Fibroblast of peridontal ligament (primary cell): Measurements from ENCODE around the gene KIDINS220.

Experiments
- DNase-seq: peaks from one replicate; pipeline ENCODE4 v3.0.0-alpha.2; 2010; ENCODE audit errors: extremely low read depth

KIDINS220 gene

DNA sequence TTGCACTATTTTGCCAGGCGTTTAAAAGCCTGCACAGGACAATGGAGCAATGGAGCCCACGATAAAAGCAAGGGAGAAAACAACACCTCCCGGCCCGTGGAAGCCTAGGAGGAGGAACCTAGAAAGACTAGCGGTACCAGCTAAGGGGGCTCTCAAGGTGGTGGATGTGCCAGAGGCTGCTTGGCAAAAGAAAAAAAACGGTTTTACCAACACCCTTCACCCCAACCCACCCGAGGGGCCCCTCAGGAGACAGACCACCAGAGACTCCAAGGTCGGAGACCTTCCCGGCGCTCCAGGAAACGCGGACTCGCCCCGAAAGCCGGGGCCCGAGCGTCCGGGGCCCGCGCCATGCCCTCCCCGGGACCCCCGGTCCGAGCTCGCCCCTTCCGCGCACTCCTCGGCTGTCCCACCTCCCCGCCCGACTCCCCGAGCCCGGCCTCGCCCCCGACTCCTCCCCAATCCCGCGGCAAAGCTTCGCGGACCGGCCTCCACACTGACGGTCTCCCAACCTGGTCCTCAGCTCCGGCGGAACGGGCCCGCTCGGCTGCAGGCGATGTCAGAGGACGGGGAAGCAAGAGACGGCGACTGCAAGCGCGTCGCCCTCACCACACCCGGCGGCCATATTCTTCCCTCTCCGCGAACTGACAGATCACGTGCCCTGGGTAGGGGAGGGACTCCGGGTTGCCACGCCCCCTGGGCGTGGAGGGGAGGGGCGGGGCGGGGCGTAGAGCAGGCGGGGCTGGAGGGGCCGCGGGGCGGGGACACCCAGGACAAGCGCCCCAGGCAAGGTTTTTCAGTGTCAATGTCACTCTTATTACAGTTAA lies at the start of gene KIDINS220:
Gene KIDINS220, minus strand, starts transcription at position 643 of the 824 bp plus-strand sequence. CDS start 10,520 bp downstream, outside the sequence.
- DNase-seq = peak; percentile 73

DNA sequence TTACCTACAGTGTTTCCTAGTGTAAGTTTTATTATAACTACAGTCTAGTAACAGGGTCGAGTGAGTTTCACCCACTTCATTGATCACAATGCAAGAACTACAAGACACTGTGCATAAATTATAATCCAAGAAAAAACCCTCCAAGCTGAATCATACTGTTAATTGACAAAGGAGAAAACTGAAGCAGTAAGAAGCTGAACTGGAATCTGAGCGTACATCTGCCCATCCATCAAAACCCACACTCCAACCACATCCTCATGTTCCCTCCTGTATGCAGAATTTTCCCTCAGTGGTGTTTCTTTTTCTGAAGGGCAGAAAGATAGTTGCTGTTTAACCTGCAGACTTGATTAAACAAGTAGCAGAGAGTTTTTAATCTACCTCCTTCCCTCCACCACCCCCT lies 49.5 kb upstream of the KIDINS220 start:
- no peak for DNase-seq

DNA sequence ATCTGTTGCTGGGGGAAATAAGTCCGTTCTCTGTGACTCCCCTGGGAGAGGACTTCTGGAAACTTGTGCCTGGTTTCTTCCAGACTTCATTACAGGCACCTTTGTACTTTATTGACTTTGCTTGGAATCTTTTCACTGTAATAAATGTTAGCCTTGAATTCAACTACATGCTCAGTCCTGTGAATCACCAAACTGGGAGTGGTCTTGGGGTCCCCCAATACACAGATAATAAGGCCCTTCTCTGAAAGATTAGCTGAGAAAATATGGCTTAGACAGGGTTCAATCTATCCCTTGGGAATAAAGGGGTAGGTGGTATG lies 48.7 kb upstream of the KIDINS220 start:
- DNase-seq = no peak

DNA sequence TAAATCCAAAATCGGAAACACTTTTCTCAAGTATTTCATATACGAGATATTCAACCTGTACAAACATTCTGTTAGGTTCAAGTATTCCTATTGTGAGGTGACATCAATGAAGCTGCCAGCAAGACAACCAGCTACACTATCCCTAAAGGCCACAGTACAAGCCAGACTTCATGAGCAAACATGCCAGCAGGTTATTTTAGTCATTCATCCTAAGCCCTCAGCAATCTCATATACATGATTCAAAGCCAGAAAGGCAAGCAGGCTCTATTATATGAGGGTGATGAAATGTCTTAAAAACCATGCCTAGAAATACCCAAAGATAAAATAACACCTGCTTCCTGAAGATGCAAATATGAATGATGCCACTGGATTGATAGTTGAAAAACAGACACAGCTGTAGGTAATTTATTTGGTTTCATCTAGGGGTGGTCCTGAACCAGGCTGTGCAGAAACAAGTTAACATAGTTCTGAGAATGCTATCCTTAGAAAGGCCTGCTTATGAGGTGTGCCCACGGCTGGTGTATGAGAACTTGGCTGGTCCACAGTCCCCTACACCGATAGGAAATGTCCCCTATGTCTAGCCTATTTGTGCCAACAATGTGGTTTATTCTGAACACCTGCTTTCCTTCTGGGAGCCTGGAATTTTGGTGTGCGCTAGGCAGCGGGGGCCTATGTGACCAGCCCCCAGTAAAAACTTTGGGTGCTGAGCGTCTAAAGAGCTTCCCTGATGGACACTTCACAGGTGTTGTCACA lies 48.2 kb upstream of the KIDINS220 start:
- no peak for DNase-seq

GRCh38 chr2:8884812-8885211 lies 47.4 kb upstream of the KIDINS220 start:
- no peak for DNase-seq

GRCh38 chr2:8882094-8882493 lies 44.7 kb upstream of the KIDINS220 start:
- DNase-seq = peak; percentile 17

- no peak for DNase-seq
Measured at GRCh38 chr2:8877894-8878293, 40.5 kb upstream of the KIDINS220 start.

DNA sequence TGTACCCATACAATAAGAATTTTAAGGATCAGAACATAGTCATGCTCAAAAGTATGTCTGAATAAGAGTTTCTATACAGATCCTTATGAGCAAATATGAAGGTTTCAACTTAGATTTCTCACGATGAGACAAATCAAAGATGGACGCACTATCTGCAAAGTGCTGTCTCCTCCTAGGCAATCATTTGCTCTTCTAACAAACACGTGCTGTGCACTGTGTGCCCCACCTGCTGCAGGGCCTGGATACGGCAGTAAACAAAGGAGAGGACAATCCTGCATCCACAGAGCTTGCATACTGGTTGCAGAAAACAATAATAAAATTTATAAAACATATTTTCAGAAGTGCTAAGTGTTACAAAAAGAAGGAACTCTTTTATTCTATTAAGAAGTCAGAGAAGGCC lies 39.9 kb upstream of the KIDINS220 start:
- no peak for DNase-seq

GRCh38 chr2:8876628-8877027 lies 39.2 kb upstream of the KIDINS220 start:
- no peak for DNase-seq

DNA sequence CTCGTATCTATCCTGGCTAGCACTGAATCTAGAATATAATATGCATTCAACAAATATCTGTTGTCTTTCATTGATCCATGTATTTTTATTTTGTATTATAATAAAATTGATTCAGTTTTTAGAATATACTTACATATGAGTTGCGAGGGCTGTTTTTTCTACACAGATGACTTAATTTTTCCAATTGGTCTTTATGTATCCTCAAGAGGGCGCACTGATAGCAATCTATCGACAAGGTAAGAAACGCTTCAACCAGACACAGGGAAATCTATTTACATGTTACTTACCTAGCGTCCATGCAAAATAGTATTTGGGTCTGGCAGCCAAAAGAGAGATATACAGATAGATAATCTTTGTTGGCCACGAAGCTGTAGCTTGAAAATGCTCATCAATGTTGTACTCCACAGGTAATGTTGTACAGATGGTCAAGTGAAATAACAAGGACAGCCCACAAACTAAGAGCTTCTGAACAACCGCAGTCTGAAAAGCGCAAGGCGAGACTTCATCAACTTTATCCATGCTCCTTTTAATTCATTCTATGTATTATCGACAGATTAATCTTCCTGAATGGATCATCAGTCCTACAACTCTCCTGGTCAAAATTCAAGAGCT lies 35.5 kb upstream of the KIDINS220 start:
- DNase-seq = peak; percentile 79

GRCh38 chr2:8870441-8870840 lies 33.0 kb upstream of the KIDINS220 start:
- no peak for DNase-seq

- DNase-seq = no peak
Measured at GRCh38 chr2:8867363-8867762, 29.9 kb upstream of the KIDINS220 start.

- no peak for DNase-seq
Measured at GRCh38 chr2:8863331-8863953, 26.0 kb upstream of the KIDINS220 start.

DNA sequence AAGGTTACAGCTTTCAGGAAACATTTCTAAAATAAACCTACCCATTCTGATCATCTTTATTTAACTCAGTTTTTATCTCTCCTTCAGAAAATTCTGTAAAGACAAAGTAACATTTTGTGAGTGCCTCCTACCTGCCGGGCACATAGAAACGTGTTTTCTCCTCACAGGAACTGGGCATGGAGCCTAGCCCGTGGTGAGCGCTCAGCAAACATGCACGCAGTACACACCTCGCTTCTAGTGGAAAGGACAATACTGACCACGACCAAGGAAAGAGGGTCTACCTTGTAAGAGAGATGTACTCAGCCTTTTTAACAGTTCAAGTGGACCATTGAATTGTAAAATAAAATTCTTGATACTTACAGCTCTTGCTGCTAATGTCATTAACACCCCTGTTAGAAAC lies 24.8 kb upstream of the KIDINS220 start:
- no peak for DNase-seq

DNA sequence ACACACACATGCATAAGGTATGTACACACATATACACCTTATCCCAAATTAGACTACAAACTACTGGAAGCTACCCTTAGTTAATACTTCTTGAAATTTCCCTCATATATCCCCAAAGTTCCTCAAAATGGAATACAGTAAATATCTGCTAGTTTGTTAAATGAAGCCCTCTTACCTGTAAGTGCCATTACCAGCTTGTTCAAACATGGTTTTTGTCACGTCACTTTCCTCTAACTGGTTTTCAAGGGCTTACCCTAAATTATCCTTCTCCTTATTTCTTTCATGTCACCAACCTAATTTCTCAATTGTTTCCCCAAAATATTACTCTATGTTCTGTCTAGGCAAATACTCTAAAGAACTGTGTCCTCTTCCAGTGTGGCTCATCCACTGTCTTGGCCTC lies 24.4 kb upstream of the KIDINS220 start:
- DNase-seq = no peak

- no peak for DNase-seq
Measured at GRCh38 chr2:8860239-8860638, 22.8 kb upstream of the KIDINS220 start.

GRCh38 chr2:8858910-8859309 lies 21.5 kb upstream of the KIDINS220 start:
- no peak for DNase-seq

- DNase-seq = no peak
Measured at GRCh38 chr2:8858264-8858663, 20.9 kb upstream of the KIDINS220 start.

GRCh38 chr2:8857709-8858108 lies 20.3 kb upstream of the KIDINS220 start:
- DNase-seq = peak; percentile 70

DNA sequence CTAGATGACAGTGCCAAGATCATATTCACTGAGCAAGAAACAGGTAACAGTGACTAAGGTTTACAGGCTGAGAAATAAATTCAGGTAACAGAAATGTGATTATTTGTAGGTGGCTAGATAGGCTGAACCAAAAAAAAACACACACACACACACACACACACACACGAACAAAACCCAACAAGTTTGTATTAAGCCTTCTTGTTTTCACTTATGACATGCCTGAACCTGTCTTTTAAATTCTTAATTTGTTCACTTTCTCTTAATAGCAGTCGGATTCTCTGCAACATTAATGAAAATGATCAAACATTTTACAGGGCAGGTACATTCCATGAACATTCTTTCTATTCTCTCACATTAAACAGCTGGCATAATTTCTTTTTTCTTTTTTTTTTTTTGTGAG lies 18.8 kb upstream of the KIDINS220 start:
- no peak for DNase-seq

- DNase-seq = no peak
Measured at GRCh38 chr2:8855010-8855409, 17.6 kb upstream of the KIDINS220 start.

- DNase-seq = no peak
Measured at GRCh38 chr2:8853426-8853825, 16.0 kb upstream of the KIDINS220 start.
